HG03066 (cell line): ENCODE results near the gene CACNG1.
A peak's percentile ranks its signal among the peaks of the same experiment; 100 is the strongest.
"Not testable (repeated sequence)": the region's sequence is repeated elsewhere in the genome, so short reads cannot be mapped to it uniquely, and the experiment has no call there.

Source experiments
- ATAC-seq: cut with Tn5 transposase; IDR thresholded peaks from one replicate; pipeline ENCODE4 v1.9.1; 2021; ENCODE audit warnings: low read depth; ENCODE audit not compliant: unreplicated experiment

The CACNG1 gene

DNA sequence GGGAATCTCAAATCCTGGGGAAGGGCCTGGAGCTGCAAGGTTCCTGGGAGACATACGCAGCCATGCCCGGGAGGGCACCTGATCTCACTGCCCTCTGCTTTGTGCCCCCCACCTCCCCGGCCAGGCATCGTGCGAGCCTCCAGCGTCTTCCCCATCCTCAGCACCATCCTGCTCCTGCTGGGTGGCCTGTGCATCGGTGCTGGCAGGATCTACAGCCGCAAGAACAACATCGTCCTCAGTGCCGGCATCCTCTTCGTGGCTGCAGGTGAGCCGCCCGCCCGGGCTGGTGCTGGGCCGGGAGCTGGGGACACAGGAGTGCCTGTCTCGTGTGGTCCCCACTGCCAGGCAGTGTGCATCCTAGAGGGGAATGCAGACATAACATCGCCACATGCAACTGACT is 19.6 kb upstream of the CACNG1 start:
- ATAC-seq = no peak

DNA sequence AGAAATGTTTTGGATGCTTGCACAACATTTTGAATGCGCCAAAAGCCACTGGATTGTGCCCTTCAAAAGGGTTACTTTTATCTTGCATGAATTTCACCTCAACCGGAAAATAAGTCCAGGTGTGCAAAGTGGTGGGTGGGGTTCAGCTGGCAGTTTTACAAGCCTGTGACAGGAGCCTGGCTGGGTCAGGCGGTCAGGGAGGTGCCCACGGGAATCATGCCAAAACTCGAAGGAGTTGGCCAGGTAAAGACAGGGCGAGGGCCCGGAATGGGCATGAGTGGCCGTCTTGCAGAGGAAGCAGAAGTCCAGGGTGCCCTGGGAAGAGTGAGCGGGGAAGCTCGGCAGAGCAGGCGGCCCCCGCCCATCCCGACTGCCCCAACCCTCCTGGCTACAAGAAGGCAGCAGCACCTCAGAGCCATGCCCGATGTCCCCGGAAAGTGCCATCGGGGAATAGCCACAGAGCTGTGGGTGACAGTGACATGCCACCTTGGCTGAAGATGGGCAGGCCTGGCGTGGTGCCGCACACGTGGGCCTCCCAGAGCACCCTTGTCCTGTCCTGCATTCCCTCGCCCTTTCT is 19.1 kb upstream of the CACNG1 start:
- ATAC-seq = no peak

DNA sequence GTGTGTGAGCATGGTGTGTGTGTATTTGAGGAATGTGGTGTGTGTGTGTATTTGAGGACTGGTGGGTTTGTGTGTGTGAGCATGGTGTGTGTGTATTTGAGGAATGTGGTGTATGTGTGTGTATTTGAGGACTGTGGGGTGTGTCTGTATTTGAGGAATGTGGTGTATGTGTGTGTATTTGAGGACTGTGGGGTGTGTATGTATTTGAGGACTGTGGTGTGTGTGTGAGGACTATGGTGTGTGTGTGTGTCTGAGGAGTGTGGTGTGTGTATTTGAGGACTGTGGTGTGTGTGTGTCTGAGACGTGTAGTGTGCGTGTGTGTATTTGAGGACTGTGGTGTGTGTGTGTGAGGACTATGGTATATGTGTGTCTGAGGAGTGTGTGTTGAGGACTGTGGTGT is 18.0 kb upstream of the CACNG1 start:
- ATAC-seq = no peak

DNA sequence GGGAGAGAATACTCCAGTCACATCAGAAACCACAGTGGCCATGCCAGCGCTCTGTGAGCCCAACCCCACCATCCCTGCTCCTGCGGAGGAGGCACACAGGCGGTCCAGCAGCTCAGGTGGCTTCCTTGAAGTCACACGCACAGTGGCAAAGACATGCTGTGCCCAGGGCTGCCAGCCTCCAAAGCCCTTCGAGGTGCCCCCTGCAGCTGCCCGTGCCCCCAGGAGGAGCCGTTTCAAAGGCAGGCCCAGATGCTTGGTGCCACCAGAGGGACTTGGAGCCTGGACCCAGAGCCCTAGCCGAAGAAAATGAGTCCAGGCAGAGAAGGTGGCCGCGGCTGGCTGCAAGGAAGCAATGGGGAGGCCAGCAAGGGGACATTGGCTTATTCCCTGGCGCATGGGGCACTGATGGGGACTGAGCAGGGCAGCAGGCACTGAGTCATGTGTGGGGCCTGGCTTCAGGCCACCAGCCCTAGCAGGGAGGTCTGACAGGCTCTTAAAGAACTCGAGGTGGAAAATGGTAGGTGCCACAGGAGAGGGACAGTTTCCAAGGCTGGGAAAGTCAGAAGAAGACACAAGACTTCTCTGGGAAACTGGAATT is 17.2 kb upstream of the CACNG1 start:
- no peak for ATAC-seq

DNA sequence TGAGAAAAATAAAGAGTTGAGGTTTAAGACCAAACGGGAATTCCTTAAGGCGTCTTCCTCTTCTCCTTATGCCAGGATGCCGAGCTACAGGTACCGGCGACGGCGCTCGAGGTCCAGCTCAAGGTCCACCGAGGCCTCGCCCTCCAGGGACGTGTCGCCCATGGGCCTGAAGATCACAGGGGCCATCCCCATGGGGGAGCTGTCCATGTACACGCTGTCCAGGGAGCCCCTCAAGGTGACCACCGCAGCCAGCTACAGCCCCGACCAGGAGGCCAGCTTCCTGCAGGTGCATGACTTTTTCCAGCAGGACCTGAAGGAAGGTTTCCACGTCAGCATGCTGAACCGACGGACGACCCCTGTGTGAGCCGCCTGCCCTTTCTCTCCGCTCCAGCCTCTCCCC is 13.7 kb upstream of the CACNG1 start:
- ATAC-seq = no peak

DNA sequence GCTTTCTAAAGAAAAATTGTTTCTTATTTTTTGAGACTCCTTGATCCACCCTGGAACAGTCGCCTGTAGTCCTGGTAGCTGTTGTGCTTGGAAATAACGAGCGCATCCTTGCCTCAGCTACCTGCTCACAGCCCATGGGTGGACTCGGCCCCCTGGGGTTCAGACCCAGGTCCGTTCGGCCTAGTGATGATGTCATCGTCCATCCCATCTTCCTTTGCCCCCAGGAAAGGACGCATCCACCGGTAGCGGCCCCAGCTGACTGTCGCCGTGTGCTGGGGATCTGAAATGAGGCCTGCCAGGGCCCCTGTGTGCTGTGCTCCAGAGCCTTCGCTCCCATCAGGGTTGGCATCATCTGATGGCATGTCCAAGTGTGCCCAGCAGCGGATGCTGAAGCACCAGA is 12.0 kb upstream of the CACNG1 start:
- ATAC-seq = no peak

DNA sequence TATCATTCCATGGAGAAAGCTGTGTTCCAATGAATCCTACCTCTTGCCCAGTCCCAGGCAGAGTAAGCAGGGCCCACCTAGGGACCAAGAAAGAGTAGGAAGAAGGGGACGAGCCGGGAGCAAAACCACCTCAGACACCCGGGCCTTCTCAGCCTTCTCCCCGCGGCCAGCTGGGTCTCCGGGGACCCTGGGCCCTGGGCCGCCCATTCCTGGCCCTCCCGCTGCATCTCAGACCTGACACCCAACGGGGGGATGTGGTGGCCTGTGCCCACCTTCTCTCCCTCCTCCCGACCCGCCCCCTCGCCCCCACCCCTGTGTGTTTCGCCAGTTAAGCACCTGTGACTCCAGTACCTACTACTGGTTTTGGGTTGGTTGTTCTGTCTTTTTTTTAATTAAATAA is 11.4 kb upstream of the CACNG1 start:
- no peak for ATAC-seq

DNA sequence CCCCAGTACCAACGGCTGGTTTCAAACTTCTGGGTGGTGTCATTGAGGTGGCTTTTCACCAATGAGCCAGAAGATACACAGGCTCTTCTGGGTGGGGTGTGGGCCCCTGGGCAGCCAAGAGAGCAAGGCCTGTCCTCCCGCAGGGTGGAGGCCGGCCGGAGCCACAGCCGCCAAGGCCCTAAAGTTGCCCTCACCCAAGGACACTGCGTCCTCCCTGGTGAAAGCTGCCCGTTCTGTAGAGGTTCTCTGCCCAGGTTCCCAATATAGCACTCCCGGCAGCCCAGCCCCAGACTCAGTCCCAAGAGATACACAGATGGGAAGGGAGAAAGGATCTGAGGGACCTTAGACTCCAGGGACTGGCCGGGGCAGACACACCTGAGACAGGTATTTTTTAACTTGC is 10.7 kb upstream of the CACNG1 start:
- ATAC-seq = no peak

DNA sequence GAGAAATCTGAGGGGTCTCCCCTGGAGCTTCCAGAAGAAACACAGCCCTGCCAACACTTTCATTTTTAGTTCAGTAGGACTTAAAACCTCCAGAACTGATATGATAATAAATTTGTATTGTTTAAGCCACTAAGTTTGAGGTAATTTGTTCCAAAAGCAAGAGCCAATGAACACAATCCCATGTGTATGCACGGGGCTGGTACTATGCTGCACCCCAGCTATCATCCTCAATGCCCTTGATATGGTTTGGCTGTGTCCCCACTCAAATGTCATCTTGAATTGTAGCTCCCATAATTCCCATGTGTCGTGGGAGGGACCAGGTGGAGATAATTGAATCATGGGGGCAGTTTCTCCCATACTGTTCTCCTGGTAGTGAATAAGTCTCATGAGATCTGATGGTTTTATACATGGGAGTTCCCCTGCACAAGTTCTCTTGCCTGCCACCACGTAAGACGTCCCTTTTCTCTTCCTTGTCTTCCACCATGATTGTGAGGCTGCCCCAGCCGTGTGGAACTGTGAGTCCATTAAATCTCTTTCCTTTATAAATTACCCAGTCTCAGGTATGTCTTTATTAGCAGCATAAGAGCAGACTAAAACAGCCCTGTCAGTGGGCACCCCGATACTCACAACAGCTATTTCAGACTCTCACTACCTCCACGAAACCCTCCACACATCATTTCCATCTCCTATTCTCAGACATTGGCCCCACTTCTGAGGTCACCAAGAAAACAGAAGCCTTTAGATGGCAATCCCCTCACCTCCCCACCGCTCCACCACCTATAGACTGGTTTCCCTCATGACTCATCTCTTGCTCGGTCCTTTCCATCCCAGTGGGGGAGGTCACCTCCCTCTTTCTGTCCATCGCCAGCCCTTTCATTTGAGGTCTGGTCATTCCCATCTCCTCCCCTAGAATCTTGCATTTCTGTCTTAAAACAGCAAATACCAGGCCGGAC is 8.9 kb upstream of the CACNG1 start:
- peak; percentile 60 for ATAC-seq

DNA sequence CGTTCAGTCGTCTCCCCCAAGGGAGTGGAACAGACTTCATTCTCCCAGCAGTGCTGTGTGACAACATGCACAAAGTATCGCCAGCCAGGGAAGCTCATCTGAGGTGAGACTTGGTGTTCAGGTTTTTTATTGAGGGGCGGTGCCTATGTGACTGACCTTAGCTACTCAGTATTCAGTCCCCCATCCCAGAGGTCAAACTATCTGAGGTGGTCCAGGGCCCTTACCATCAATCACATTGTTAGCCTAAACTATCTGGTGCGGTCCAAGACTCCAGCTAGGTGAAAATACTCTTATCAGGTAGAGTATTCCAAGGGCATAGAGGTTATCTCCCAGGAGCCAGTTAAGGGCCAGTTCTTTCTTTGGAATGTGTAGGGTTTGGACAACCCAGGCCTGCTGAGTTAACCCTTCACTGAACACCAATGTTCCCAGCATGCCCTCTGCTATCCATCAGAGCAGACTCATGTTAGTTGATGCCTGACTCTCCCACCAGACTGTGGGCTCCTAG is 5.4 kb upstream of the CACNG1 start:
- ATAC-seq = no peak

DNA sequence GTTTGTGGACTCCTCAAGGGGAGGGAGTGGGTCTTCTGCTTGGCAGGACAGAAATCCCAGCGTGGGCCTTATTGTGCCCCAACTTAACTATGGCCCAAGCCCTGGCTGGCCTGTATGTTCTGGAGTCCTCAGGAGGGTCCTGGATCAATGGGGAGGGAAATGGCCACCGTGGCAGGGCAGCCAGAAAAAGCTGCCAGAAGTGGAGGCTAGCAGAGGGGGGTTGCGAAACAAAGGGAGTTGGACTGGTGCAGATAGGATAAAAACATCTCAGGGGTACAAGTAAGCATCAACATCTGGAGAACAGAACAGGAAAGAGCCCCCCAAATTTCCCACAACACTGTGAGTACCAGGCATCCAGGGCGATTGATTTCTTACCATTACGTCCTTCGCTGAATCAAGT is 3.7 kb upstream of the CACNG1 start:
- no peak for ATAC-seq

DNA sequence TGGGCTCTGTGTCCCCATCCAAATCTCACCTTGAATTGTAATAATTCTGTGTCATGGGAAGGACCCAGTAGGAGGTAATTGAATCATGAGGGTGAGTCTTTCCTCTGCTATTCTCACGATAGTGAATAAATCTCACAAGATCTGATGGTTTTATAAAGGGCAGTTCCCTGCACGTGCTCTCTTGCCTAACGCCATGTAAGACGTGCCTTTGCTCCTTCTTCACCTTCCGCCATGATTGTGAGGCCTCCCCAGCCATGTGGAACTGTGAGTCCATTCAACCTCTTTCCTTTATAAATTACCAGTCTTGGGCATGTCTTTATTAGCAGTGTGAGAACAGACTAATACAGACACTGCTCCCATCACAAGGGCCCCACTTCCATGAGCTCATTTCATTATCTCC is 3.2 kb upstream of the CACNG1 start:
- ATAC-seq = not testable (repeated sequence)

DNA sequence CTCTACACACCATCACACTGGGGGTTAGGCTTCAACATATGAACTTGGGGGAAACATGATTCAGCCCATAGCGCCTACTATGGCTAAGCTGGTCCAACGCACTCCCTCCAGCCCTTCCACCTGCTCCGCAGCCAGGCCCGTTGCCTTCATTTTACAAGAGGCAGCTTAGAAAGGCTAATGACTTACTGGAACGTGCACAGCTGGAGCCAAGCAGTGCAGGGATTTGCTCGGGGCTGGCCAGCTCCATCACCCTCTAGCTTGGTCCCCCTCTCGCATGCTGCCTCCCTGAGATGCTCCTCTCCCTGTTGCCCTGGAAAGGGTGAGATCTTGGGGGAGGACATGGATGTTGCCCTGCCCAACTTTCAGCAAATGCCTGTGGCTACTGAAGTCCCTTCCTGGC is 2.8 kb upstream of the CACNG1 start:
- no peak for ATAC-seq

DNA sequence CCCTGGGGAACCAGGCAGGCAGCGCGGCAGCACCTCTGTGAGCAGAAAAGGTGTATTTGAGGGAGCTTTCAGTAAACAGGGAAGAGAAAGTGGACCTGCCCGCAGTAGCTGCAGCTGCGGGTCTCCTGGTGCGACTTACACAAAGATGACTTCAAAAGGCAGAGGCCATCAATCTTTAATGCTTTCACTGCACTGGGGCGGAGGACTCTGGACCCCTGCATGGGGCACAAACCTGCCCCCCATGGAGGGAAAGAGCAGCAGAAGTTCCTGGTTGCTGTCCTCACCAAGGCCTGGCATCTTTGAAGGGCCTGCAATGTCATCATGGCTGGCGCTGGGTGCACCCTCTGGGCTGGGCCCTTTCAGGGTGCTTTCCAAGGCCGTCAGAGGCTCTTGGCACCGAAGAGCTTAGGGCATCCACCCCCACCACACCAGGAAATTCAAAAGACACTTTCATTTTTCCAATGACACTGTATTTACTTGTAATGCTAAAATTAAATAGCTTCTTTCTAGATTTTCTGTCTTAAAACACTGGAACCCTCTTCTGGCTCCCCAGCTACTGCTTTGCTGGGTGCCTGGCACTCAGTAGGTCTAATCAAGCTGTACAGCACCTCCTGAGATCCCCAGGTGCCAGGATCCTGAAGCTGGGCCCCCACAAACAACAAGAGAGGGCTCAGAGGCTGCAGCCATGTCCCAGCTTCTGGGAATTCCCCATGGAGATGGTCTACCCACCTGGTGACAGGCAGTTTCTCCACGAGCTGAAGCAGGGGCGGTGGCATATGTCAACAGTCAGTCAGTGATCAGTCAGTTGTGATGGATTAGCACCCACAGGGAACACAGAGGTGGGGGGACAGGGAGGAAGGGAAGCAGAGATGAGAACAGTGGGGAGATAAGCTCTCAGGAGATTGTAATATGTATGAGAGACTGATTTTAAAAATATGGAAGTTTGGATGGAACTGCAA is 2.1 kb upstream of the CACNG1 start:
- no peak for ATAC-seq

DNA sequence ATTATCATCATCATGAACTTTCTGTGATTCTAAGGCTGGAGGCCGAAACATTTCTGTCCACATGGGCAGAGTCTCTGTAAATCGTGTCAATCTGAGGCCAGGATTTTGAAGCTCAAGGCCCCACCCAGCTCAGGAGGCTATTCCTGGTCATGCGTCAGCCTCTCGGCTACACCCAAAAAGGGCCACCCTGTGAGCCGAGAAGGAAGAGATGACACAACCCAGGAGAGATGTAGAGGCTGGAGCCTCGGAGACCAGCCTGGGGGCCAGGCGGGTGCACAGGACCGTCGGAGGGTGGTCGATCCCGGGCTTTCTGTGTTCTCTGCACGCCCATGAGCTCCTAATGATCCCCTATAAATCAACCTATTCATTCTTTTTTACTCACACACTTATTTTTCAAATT is 1.1 kb upstream of the CACNG1 start:
- ATAC-seq = no peak

DNA sequence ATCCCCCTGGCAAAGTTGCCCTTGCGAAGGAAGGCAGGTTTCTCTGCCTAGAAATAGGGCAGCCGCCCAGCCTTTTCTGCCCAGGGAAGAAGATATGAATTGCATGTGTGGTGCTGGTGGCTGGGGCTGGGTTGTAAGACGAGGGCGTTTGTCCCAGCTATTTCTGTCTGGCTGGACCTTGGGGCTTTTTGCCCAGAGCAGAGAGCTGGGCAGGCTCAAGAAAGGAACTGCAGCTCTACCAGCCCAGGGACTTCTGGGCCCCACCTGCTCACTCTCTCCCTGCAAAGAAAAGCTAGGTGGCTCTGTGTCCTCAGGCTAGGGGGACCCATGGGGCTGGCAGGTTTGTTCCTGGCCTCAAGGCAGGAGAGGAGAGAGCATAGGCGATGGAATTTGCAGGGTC is 586 bp downstream of the CACNG1 start:
- no peak for ATAC-seq

DNA sequence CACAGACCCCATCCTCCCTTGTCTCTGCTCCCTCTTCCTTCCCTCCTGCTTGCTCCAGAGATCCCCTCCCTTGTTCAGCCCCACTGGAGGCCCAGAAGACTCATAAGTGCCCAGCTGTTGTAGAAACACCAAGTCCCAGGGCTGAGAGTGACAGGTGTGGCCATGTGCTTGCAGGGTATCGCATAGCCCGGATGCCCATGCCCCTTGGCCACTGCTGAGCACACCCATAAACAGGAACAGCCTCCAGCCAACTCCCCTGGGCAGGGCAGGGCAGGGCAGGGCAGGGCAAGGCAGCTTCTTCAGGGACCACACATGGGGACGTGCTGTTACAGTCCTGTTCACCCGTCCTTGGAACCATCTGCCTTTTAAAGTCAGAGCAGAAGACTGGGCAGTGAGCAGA is 2.0 kb downstream of the CACNG1 start:
- ATAC-seq = no peak

DNA sequence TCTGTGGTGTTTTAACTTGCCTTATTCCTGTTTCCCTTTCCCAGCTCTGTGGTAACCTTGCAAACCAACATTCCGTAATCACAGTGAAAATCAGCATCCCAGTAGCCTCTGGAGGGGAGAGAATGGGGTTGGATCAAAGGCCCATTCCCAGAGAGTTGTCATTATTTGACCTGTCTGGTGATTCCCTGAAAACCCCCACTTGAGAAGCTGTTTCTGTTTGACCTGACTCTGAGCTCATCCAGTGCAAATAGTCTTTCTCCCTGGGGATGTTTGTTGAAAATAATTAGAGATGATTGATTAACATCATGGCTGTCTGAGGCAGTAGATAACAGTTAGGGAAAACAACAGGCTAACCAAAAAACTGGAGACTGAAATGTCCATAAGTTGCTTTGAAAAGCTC is 3.0 kb downstream of the CACNG1 start:
- no peak for ATAC-seq

DNA sequence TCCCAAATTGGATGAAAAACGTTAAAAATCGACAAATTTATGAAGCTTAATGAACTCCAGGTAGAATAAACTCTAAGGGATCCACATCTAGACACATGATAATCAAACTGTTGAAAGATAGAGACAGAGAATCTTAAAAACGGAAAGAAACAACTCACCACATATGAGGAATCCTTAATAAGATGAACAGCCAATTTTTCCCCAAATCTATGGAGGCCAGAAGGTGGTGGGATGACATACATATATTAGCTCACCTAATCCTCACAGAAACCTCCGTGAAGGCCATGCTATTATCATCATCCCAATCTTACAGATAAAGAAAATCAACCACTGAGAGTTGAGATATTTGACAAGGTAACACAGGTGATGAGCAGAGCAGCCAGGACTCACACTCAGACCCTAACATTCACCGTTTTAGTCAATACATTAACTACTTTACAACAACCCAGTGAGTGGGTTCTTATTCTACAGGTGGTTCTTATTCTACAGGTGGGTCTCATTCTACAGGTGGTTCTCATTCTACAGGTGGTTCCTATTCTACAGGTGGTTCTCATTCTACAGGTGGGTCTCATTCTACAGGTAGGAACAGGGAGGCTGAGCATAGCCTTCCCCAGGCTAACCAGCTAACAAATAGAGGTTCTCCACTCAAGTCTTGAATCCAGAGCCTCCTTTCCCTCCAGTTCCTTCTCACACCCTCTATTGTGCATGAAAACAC is 4.8 kb downstream of the CACNG1 start:
- ATAC-seq = no peak

DNA sequence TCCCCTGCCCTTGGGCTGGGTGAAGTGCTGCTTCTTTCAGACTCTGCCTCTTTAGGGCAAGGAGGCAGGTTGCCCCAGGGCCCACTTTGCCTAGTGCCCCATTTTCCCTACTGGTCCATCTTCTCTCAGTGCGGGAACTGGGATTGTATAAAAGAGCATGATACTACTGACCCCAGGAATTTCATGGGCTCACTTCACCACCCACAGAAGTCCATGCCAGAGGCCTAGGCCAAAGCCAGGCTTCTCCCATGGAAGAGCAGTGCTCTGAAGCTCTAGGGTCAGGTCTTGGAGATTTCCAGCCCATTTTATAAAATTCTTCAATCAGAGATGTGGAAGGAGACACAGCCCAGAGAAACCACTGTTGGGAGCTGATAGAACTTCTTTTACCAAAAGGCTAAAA is 5.7 kb downstream of the CACNG1 start:
- ATAC-seq = no peak
